Panc1 (cell line): ENCODE results near the gene MVK. TPM values are rescaled to one million over a fixed set of nuclear protein-coding genes. Genes with fewer than 3 reads are reported as not detected.

Experiments
- ATAC-seq: fragments of 200-7000 bp; cut with Tn5 transposase; 2 replicates; pipeline ENCODE4 v1.9.1; 2020; ENCODE audit warnings: mild to moderate bottlenecking, moderate library complexity
- BruUV-seq: library from RNA; stranded (reverse); fragments of 400-500 nt; replicated peaks from 2 replicates; lab custom pipeline; 2021; lab: Mats Ljungman, UMichigan
- CTCF ChIA-PET: fragments of 300-600 bp; sonication (Branson Sonifier 250); formaldehyde crosslinking; loops from one replicate; lab custom pipeline; 2022; ENCODE audit warnings: antibody characterized with exemption; lab: Charles Lee
- POLR2A ChIA-PET: fragments of 300-600 bp; sonication (Branson Sonifier 250); formaldehyde crosslinking; loops from one replicate; lab custom pipeline; 2022; ENCODE audit warnings: antibody characterized with exemption; lab: Charles Lee
- DNase-seq: peaks from one replicate; pipeline ENCODE4 v3.0.0-alpha.2; 2010; ENCODE audit warnings: low read depth, low spot score
- H3K27ac ChIP-seq: 2 replicates; pipeline ENCODE4 v1.5.1; 2011; ENCODE audit warnings: mild to moderate bottlenecking, low read length, inconsistent platforms
- H3K27me3 ChIP-seq: fragments of 200-500 bp; sonication (Bioruptor generic); 2 replicates; pipeline ENCODE4 v1.6.0; 2014; ENCODE audit warnings: low read length, inconsistent platforms; ENCODE audit not compliant: control insufficient read depth, insufficient read depth
- H3K36me3 ChIP-seq: fragments of 200-500 bp; sonication (Bioruptor generic); 2 replicates; pipeline ENCODE4 v1.5.1; 2014; ENCODE audit warnings: inconsistent platforms, mild to moderate bottlenecking, low read length, moderate library complexity; ENCODE audit not compliant: control insufficient read depth, insufficient read depth
- H3K4me1 ChIP-seq: 2 replicates; pipeline ENCODE4 v1.5.1; 2011; ENCODE audit warnings: inconsistent platforms, mild to moderate bottlenecking, low read length, moderate library complexity; ENCODE audit not compliant: control insufficient read depth, insufficient read depth
- H3K4me3 ChIP-seq, 2 experiments: 2 replicates each; pipeline ENCODE4 v1.5.1; 2011 to 2012; ENCODE audit warnings: low read depth in 2 of 2, low read length in 2 of 2, mild to moderate bottlenecking in 2 of 2, inconsistent platforms in 1 of 2, moderate library complexity in 1 of 2
- H3K9me3 ChIP-seq: fragments of 200-500 bp; sonication (Bioruptor generic); 2 replicates; pipeline ENCODE4 v1.5.1; 2014; ENCODE audit warnings: low read depth, mild to moderate bottlenecking, inconsistent platforms, low read length, moderate library complexity; ENCODE audit not compliant: control insufficient read depth, insufficient read depth
- CTCF ChIP-seq: fragments of 450-650 bp; IDR thresholded peaks from 2 replicates; pipeline ENCODE4 v1.5.1; 2017; ENCODE audit warnings: mild to moderate bottlenecking
- POLR2AphosphoS5 ChIP-seq: IDR thresholded peaks from 2 replicates; pipeline ENCODE4 v1.6.1; 2012; ENCODE audit warnings: mild to moderate bottlenecking, low read depth, low read length, moderate library complexity
- REST ChIP-seq, 2 experiments: IDR thresholded peaks; 2 replicates each; pipeline ENCODE4 v1.6.1; 2011 to 2012; ENCODE audit warnings: low read depth in 2 of 2, control low read depth in 1 of 2, low read length in 1 of 2, mild to moderate bottlenecking in 1 of 2, moderate library complexity in 1 of 2; ENCODE audit not compliant: insufficient read depth in 1 of 2
- SIN3A ChIP-seq: IDR thresholded peaks from 2 replicates; pipeline ENCODE4 v1.6.1; 2012; ENCODE audit warnings: low read depth, mild to moderate bottlenecking, low read length, moderate library complexity, borderline replicate concordance; ENCODE audit not compliant: insufficient read depth
- TCF7L2 ChIP-seq: IDR thresholded peaks from 2 replicates; pipeline ENCODE4 v1.6.1; 2011; ENCODE audit warnings: mild to moderate bottlenecking, low read depth, low read length, inconsistent platforms
- in situ Hi-C: cut with HindIII; loops from 2 replicates; pipeline ENCODE4 v1.10.0; 2016; ENCODE audit warnings: low sequenced_read_pairs, low pct_unique_long_range_greater_than_20kb
- intact Hi-C: fragments of 100-400 bp; cut with micrococcal nuclease; formaldehyde crosslinking; loops from one replicate; pipeline ENCODE4 v1.10.0; 2022; ENCODE audit not compliant: unreplicated experiment
- total RNA-seq: library from RNA; stranded (reverse); gene quantifications from one replicate; pipeline ENCODE4 v1.2.1, GENCODE V29; 2021; ENCODE audit not compliant: unreplicated experiment

The MVK gene
- total RNA-seq, 1 experiment from 2014 or later, result 41.6 TPM

DNA sequence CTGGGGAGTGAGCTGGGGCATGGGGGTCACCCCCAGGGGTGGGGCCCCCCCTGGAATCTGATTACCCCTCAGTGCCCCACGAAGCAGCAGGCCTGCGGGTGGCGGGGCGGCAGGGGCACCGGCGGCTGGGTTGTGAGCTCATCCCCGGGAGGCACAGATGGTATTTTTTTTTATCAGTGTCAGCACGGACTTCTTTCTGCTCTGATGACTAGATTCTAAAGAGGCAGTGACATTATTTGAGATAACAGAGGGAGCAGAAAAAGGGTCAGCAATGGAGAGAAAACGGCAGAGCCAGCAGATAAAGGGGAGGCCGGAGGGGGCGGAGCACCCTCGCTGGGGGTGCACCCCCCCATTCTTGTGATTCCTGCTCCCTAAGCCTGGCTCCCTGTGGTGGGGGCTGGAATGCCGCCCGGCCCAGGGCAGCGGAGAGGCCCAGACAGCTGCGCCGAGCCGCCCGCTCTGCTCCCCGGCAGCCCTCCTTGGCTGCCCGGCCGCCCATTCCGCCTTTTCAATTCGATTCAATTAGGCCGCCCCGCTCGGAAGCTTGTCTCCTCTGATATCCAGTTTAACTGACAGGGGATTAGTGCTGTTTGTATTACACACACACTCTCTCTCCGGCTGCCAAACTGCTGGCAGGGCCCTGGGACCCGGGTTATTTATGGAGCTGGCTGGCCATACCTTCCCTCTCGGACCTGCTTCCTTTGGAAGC lies 32.9 kb downstream of the MVK start:
- TF ChIP-seq REST (IDR thresholded peaks at IDR 0.05; ENCODE audit: insufficient read depth in 1 of 2, low read depth in 2 of 2, low read length in 1 of 2) (no peak), TCF7L2 (no peak), POLR2AphosphoS5 (no peak), CTCF (no peak), SIN3A (no peak)
- no TSS peak for BruUV-seq
- no peaks in the 10 kb centered on the region for H3K9me3 ChIP-seq
- DNase-seq, result no peak
- H3K27ac ChIP-seq, result no peak overlapping the region
- in situ Hi-C loops (no loop called here), intact Hi-C loops (no loop called here)
- ChIA-PET CTCF (interaction anchor here (0.8 kb wide), 1 partner anchor 9 kb away, joined by 3 read pairs; no protein-coding TSS in a partner anchor), POLR2A (interaction anchor here (0.7 kb wide), 1 partner anchor 209 kb away, joined by 9 read pairs; no protein-coding TSS in a partner anchor)
- peak; percentile 27; the same call in 1 of the 2 replicates for ATAC-seq
- no peaks in the 10 kb centered on the region for H3K36me3 ChIP-seq
- H3K4me3 ChIP-seq, result no peak overlapping the region
- H3K4me1 ChIP-seq, result no peaks in the 10 kb centered on the region
- H3K27me3 ChIP-seq, result no peaks in the 10 kb centered on the region

- CTCF ChIA-PET, result no interaction called here
- no TSS peak for BruUV-seq
- intact Hi-C loops, result no loop called here
Measured at GRCh38 chr12:109607618-109608017, 34.0 kb downstream of the MVK start.

More at GRCh38 chr12:109607618-109608017, 34.0 kb downstream of the MVK start:
- no peak for ATAC-seq
- Histone ChIP-seq H3K27ac (no peak overlapping the region), H3K9me3 (no peaks in the 10 kb centered on the region), H3K4me3 (no peak overlapping the region), H3K36me3 (no peaks in the 10 kb centered on the region), H3K4me1 (no peaks in the 10 kb centered on the region), H3K27me3 (no peaks in the 10 kb centered on the region; the same call in 1 of the 2 replicates)
- DNase-seq, result no peak
- POLR2A ChIA-PET, result no interaction called here
- TF ChIP-seq SIN3A (no peak), POLR2AphosphoS5 (no peak), REST (IDR thresholded peaks at IDR 0.05; ENCODE audit: insufficient read depth in 1 of 2, low read depth in 2 of 2, low read length in 1 of 2) (no peak), CTCF (no peak), TCF7L2 (no peak)
- in situ Hi-C loops, result no loop called here
